Lung microvascular endothelial cell (primary cell): ENCODE measurements around the gene ZNF423. TPM values are rescaled to one million over a fixed set of nuclear protein-coding genes. Genes with fewer than 3 reads are reported as not detected.
A peak's percentile ranks its signal among the peaks of the same experiment; 100 is the strongest.

Source experiments
- DNase-seq, 2 donors: peaks; one replicate each; pipeline versions ENCODE4 v3.0.0 to v3.0.0-alpha.2; 2010; ENCODE audit warnings: low read depth in 2 of 2
- total RNA-seq: library from RNA; depleted of rRNA; stranded (reverse); fragments of >200 nt; gene quantifications from 2 replicates; pipeline ENCODE4 v1.2.1, GENCODE V29; 2014

ZNF423 gene
- total RNA-seq, 1 donor from 2014 or later, result 6.5 TPM

DNA sequence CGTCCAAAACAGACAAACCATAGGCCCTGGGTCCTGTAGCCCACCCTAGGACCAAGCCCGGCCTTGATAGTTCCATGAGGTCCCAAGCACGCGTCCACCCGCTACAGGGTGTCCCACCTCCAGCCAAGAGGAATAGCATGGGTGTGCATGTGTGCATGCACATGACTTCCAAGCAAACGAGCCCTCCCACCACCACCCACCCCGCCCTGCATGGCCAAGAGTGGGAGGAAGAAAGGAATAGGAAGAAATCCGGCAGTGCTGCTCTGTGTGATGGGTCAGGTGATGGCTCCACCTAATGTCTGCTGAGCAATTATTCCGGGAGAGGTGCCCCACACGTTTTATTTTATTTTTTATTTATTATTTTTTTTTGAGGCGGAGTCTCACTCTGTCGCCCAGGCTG is 184.6 kb downstream of the ZNF423 start:
- no peak for DNase-seq

DNA sequence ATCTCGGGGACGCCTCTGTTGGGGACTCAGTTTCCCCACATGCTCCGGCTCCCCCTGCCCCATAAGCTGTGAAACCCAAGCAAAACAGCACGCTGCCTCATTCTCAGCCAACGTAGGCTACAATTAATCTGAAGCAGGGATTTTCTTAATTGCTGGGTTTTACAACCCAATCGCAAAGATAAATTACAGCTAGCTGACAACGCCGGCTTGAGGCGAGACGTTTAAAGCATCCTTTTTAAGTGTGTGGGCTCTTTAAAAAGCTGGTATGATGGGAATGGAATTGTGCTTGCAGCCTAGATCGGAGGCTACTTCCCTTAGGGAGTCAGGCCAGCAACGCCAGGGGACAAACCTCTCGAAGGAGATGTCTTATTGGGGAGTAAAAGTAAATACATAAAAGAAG is 185.3 kb downstream of the ZNF423 start:
- no peak for DNase-seq

DNA sequence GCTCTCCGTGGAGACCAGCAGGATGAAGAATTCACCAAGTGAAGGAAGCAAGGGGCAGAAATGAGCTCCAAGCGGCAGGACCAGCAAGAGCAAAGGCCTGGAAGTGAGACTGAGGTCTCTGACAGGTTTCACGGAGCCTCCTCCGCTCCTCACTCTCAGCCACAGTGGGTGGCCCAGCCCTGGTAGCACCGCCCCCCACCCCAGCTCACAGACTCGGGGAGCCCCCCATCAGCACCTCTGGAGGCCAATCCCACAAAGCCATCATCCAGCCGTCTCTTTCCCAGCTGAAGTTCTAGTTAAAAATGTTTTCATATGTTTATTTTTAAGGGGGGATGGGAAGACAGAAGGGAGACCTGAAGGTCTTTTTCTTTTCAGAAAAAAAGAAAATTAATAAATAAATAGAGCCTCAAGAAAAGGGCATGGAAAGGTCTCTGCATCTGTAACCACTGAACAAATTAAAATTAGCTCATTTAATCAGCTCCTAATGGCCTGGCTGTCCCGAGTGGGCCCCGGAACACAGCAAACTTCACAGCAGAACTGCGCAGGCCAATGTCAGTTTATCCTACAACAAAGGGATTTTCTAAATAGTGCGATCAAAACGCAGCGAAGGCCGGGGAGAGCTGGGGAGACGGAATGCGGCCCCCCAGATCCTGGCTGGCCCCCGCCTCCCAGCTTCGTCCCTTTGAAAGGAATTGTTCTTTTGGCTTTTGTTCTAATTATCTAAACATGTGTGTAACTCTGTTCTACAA is 190.3 kb downstream of the ZNF423 start:
- DNase-seq, result no peak

- DNase-seq, result no peak
Observed at GRCh38 chr16:49664221-49665215, 191.4 kb downstream of the ZNF423 start.

- DNase-seq, result peak in 1 of 2 donors; percentile 44
Observed at GRCh38 chr16:49663081-49664065, 192.5 kb downstream of the ZNF423 start.

DNA sequence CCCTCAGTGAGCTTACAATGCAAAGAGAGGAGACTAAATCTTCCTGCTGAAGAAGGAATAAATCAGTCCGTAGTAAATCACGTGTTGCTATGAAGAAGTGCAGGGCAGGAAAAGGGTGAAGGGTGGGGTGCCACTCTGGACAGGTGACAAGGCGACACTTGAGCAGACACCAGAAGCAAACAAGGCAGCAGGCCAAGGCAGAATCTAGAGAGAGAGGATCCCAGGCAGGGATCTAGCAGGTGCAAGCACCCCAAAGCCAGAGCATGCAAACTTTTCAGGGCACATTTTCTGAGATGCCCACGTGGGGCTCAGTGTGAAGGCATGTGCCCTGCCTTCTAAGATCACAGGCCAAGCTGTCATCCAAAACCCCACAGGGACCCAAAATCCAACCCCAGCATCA is 193.3 kb downstream of the ZNF423 start:
- DNase-seq, result no peak

GRCh38 chr16:49661465-49662187 is 194.3 kb downstream of the ZNF423 start:
- DNase-seq, result peak in 1 of 2 donors; percentile 40

- no peak for DNase-seq
Observed at GRCh38 chr16:49660626-49661025, 195.3 kb downstream of the ZNF423 start.

DNA sequence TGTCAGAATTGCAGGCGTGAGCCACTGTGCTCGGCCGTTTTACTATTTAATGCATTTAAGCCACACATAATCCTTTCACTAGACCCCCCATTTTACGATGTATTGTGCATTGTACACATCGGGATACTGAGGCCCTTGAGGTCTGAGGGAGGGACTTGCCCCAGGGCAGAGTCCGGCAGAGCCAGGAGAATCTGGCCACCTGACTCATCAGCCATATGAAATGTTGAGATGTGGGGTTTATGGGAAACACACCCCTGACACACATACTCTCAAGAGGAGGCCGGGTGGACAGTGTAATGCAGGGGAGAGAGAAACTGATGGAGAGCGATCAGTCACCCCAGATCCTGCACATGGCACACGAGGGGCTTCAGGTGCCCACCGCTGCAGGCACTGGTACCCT is 196.6 kb downstream of the ZNF423 start:
- DNase-seq, result no peak

- no peak for DNase-seq
Observed at GRCh38 chr16:49658531-49658930, 197.4 kb downstream of the ZNF423 start.

DNA sequence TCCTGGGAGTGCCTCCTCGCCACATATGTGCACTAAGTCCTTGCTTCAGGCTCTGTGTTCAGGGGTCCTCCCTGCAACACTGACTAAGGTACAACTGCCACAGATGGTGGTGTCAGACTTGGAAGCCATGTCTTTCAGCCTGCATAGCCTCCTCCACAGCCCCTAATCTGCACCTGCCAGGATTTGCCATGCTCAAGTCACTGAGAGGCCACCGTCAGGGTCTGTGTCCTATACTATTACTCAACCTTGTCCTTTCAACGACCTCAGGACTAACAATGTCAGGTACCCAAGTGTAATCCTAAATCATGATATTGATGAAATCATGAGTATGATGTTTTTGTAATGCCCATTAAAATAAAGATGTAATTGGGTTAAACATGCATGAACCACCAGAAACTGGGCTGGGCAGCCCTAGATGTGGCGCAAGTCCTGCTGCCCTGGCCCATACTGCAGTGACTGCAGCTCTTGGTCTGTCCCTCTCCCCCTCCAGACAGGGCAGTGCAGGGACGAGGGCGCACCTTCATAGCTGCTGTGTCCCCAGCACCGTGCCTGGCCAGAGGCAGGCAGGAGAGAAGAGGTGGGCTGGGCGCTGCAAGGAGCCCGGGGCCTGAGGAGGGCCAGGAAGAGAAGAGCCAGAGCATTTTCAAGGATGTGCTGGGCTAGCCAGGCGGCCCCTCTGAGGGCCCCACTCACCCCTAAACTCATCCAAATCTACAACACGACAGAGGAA is 198.0 kb downstream of the ZNF423 start:
- no peak for DNase-seq

DNA sequence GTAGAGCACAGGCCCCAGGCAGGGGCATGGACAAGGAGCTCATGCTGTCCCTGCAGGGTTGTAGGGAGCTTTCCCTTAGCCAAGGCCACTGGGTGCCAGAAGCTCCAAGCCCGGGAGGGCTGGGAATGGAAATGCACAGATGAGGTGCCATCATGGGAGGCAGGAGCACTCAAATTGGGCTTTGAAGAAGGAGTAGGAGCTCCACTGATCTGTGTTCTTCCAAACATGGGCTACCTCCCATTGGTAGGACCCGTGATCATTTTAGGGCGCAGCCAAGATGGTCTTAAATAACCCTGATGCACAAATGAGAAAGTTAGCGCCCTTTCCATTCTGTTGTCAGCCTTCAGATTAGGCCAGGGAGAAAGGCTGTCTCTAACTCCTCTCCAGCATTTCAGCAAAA is 201.5 kb downstream of the ZNF423 start:
- no peak for DNase-seq

DNA sequence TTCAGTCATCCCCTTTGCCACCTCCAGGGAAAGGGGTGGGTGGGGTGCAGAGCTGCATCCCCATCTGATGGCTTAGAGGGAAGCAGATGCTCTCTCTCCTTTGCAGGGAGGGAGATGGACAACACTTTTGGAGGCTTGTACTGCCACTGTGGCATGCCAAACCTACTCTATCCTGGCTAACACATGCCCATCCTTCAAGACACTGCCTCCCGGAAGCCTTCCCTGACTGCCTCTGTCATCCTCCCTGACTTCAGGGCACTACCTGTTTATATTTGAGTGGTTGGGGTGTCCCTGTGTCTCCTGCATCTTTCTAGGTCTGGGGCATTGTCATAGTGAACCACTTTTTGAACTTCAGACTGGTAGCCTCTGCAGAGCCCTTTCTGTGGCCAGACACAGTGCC is 202.3 kb downstream of the ZNF423 start:
- DNase-seq, result no peak

GRCh38 chr16:49653173-49653570 is 202.7 kb downstream of the ZNF423 start:
- DNase-seq, result no peak

- DNase-seq, result no peak
Observed at GRCh38 chr16:49652456-49653172, 203.3 kb downstream of the ZNF423 start.

DNA sequence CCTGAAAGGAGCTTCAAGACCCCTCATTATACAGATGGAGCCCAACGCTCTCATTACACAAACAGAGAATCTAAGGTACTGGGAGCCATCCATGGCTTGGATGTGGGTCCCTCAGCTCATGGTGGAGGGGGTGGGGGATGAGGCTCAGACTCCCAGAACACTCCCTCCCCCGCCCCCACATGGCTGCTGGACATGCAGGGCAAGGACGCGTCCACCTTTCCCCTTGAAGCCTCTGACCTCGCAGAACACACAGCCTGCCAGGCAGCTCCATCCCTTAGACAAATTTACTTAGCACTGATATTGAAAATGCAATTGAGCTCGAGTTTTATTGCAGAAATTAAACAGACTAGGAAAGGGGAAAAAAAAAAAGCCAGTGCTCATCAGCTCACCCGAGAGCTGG is 203.9 kb downstream of the ZNF423 start:
- DNase-seq, result no peak

DNA sequence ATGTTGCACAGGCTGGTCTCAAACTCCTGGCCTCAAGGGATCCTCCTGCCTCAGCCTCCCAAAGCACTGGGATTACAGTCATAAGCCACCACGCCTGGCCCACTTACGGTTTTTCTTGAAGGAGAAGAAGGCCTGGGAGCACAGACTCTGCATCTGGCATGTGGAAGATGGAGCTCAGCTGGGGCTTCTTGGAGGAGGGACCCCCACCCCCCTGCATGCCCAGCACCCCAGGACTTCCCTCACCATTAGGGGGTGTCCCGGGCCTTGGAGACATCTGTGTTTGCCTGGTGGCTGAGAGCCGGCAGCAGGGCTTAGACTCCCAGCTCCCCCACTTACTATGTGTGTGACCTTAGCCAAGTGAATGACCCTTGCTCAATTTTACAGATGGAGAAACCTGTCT is 204.7 kb downstream of the ZNF423 start:
- no peak for DNase-seq

DNA sequence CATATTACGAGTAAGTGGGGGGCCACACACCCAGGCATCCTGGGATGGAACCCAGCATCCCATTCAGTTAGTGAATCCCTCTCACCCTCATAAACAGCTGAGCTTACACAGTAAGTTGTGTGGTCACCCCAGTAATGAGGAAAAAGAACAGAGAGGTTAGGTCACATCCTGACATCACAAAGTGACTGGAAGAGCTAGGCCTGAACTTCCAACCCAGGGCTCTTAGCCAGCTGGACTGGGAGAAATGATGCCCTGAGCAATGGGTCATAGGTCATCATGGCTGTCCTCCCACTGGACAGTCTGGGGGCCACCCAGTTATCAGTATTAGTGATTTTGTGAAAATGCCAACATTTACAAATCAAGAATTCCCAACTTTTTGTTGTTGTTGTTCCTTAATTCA is 205.3 kb downstream of the ZNF423 start:
- no peak for DNase-seq

GRCh38 chr16:49649013-49649765 is 206.7 kb downstream of the ZNF423 start:
- no peak for DNase-seq
